Epidermal melanocyte (primary cell): ENCODE results near the gene RAET1G.
"Not testable (repeated sequence)": the region's sequence is repeated elsewhere in the genome, so short reads cannot be mapped to it uniquely, and the experiment has no call there.

ENCODE experiments used
- DNase-seq: peaks from one replicate; pipeline ENCODE4 v3.0.0; 2011; ENCODE audit warnings: low spot score; ENCODE audit not compliant: insufficient read length

Gene RAET1G

DNA sequence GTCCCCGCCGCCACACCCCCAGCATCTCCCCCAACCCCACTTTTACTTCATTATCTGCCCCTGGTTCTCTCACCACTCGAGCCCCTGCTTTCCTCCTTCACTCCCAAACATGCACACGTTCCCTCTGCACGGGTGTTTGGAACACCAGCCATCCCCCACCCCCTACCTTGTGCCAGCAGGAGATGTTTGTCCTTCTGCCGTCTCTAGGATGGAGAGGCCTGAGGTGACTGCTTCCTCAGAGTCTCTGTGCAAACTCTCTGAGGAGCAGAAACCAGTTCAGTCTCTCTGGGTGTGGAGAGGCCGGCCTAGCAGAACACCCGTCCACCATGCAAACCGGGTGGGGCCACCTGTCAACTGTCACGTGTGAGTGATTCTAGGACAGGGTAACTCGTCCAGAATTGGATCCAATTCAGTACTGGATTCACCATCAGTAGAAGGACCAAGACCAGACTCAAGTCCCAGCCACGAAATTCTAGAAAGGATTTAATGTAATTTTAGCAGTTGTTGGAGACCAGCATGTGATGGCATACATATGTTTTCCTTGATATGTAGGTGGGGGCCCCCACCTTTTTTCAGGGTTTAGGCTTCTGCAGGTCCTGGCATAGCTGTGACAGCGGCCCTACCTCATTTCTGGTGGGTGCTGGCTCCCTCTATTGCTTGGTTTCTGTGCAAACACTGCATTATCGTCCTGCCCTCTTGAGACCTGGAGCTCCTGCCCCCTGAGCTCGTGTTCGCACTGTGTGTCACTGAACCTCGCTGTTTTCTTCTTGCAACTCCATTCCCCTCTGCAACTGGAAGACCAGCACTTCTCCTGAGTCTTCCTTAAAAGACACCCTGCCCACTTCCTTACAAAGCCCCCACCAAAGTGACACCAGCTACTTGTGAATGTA is 24.8 kb downstream of the RAET1G start, which contains the start of gene RAET1E:
Gene RAET1E (minus strand): TSS at position 259 of the 890 bp plus-strand sequence. CDS start 7,212 bp downstream, outside the sequence.
- DNase-seq = no peak

DNA sequence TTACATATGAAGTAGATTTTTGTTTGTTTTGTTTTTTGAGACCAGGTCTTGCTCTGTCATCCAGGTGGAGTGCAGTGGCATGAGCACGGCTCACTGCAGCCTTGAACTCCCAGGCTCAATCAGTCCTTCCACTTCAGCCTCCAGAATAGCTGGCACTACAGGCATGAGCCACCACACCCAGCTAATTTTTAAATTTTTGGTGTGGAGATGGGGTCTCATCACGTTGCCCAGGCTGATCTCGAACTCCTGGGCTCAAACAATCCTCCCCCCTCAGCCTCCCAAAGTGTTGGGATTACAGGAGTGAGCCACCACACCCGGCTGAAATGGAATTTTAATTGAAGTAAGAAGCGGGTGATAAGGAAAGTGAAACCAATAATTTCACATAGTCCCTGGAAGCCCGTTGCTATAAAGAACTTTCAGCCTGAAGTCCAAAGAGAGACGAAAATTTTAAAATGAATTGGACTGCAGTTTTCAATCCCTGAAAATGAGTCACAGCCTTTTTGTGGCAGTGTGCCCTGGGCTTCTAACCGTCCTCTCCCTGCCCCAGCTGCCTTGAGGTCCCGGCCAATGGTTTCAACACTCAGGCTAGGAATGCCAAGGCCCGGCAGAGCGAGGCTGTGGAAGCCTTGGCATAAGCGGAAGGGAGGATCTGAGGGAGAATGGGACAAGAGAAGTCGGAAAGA is 25.8 kb downstream of the RAET1G start:
- peak; percentile 89 for DNase-seq

DNA sequence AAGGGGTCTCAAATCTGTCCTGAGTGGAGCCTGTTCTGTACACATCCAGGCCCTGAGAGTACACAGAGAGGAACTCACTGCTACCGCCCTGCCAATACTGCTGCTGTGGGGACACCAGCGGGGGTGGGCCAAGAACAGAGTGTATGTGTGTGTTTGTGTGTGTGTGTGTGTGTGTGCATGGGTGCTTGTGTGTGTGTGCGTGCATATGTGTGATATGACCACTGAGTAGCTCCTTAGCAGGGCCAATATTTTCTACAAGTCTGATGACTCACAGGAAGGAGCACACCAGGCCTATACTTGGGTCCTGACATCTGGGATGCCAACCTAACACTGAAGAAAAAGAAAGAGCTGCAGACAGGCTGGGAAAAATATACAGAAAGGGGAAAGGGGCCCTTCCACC is 26.4 kb downstream of the RAET1G start:
- no peak for DNase-seq

DNA sequence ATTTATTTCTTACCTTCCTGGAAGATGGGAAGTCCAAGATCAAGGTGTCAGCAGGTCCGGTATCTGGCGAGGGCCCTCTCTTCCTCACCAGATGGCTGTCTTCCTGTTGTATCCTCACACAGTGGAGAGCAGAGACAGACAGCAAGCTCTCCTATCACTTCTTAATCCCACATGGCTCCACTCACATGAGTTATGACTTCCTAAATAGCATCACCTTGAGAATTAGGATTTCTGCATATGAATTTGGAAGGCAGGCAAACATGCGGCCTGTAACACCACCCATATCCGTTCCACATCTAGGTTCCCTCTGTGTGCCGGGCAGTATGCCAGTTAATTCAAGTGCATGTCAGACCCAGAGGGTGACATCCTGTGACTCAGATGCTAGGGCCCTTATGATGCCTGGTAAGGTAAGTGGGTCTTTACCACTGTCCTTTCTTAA is 27.1 kb downstream of the RAET1G start:
- DNase-seq = no peak

DNA sequence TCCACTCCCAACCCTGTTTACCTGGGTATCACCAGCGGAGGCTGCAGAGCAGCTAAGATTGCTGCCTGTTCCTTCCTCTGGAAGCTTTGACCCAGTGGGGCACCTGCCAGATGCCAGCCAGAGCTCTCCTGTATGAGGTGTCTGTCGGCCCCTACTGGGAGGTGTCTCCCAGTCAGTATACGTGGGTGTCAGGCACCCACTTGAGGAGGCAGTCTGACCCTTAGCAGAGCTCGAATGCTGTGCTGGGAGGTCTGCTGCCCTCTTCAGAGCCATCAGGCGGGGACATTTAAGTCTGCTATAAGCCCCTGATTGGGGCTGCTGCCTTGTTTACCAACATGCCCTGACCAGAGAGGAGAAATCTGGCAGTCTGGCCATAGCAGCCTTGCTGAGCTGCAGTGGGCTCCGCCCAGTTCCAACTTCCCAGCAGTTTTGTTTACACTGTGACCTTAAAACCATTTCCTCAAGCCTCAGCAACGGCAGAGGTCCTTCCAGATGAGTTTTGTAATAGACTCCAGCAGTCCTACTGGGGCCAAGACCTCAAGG is 27.8 kb downstream of the RAET1G start:
- DNase-seq = no peak

DNA sequence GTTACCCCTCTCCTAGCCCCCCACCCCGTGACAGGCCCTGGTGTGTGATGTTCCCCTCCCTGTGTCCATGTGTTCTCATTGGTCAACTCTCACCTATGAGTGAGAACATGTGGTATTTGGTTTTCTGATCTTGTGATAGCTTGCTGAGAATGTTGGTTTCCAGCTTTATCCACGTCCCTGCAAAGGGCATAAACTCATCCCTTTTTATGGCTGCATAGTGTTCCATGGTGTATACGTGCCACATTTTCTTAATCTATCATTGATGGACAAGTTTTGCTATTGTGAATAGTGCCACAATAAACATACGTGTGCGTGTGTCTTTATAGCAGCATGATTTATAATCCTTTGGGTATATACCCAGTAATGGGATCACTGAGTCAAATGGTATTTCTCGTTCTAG is 31.1 kb downstream of the RAET1G start:
- not testable (repeated sequence) for DNase-seq

DNA sequence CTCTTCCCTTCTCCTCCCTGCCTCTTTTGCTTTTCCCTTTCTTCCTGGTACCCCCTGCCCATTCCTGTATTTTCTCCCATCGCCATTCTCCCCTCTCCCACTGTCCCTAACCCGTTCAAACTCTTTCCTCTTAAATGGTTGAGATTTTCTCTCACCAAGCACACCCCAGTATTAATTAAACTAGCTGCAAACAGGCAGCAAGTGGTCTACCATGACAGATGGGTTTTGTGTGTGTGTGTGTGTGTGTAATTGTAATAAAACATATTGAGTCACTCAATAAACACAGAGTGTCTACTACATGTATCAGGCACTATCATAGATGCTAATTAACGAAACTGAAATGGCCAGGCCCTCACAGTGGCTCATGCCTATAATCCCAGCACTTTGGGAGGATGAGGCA is 31.7 kb downstream of the RAET1G start:
- no peak for DNase-seq

DNA sequence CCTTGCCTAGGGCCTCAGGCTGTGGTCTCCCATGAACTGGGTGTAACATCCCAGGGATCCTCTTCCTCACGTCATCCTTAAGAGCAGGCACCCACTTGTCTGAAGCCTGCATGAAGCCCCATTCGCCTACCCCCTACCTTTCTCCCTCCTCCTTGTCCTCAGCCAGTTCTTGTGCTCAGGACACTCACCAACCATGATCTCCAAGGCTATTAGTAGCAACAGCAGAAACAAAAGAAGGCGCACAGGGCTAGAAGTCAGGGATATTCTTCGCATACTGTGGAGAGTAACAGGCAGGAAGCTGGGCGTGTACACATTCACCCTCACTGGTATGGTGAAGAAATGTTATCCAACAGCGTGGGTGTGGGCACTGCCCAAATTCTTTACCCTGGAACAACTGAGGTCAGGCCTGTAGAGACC is 32.3 kb downstream of the RAET1G start:
- DNase-seq = no peak

DNA sequence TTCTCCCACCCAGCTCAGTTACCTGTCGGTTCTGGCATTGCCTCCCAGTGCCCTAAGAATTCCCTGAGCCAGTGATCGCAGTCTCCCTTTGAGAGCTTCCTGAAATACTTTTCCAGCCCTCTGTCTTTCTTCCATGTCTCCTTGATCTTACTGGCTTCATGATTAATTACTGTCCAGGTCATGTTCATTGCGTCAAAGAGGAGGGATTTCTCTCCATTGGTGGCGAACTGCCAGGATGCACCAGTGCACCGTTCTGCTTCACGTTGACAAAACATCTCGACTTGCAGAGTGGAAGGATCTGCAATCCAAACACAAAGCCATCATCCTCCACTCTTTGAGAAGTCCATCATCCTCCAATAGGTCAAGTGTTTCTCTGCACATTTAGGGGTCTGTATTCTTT is 33.6 kb downstream of the RAET1G start:
- DNase-seq = no peak

DNA sequence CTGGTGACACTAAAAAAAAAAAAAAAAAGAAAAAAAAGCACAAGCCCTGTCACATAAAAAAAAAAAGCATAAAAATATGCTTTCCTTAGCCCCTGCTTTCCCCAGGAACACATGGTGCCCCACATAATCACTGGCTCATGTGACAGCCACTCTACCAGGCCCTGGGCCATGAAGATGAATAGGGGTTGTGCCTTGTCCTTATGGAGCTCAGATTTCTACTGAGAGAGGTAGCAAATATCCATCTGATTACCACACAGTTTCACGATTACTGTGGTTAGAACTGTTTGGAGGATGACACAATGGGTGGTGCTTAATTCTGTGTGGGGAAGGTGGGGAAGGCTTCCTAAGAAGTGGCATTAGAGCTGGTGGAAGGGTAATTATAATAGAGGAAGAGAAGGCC is 34.3 kb downstream of the RAET1G start:
- no peak for DNase-seq

DNA sequence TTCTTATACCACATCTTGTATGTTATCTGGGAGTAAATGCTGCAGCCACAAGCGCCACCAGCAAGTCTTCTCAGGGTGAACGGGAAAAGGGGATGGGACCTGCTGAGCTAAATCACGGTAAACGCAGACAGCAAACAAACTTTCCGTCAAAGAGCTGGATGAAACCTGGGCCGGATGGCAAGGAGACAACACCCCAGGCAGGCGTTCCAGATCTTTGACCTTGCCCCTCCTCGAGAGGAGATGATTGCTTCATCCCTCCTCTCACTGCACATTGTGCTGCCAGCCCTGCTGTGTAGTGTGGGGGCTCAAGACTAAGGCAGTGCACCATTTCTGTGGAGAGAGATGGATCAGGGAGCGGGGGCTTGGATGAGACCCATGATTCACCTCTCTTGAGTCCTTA is 34.8 kb downstream of the RAET1G start:
- DNase-seq = no peak

DNA sequence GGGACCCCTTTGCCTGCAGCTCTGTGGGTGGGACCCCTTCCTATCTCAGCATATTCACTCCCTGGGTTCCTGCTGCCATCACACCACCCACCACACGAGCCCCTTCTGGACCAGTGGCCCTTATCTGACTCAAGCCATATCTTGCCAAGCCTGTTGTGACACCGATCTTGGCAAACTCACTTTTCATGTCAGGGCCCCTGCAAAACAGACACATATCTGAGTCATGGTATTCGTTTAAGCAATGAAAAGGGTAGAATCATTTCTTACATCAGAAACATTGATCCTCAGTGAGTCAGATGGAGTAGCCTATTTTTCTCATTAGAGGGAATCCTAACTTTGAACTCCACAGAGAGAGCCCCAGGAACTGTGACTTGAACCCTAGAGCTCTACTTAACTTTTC is 35.6 kb downstream of the RAET1G start:
- no peak for DNase-seq

DNA sequence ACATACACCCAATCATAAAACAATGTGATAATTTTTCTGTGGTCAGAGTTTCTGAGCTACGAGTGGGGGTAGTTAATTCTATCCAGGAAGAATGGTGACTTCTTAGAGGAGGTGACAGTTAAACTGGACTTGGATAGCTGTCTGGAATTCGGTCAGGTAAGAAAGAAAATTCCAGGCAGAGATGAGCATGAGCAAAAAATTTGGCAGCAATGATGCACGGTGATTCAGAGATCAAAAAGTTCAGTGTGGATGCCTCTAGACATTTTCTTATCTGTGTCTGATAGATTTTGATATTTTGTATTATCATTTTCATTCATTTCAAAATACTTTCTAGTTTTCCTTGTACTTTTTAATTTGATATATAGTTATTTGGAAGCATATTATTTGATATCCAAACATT is 37.0 kb downstream of the RAET1G start:
- DNase-seq = no peak

DNA sequence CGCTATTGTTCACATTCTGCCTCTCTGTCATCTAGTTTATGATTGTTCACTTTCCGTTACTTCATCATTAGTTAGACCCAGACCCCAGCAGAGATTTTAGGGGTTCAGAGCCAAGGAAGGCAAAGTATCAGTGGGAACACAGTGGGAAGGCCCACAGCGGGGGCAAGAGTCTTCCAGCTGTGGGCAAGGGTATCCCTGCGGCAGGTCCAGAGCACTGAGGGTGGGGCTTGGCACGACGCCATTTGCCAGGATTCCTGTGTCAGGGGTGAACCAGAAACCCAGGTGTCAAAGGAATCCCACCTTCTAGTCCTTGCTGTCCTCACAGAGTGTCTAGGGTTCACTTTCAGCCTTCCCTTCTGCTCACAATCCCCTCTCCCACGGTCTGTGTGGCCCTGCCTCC is 38.3 kb downstream of the RAET1G start:
- no peak for DNase-seq

DNA sequence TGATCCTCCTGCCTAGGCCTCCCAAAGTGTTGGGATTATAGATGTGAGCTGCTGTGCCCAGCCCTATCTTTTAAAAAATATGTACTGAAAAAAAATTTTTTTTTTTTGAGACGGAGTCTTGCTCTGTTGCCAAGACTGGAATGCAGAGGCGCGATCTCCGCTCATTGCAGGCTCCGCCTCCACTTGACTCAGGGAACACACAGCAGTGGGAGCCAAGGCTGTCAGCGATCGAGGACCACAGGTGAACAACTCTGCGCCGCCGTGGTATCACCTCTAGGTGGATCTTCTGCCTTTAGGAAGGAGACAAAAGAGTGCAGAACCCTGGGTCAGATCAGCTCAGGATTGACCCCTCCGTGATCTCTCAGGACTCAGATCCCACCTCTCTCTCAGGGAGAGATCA is 38.7 kb downstream of the RAET1G start:
- no peak for DNase-seq

DNA sequence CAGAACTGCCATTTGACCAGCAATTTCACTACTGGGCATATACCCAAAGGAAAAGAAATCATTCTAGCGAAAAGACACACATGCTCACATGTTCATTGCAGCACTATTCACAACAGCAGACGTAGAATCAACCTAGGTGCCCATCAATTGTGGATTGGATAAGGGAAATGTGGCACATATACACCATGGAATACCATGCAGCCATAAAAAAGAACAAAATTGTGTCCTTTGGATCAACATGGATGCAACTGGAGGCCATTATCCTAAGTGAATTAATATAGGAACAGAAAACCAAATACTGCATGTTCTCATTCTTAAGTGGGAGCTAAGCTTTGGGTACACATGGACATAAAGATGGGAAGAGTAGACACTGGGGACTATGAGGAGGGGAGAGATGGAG is 41.1 kb downstream of the RAET1G start:
- no peak for DNase-seq

DNA sequence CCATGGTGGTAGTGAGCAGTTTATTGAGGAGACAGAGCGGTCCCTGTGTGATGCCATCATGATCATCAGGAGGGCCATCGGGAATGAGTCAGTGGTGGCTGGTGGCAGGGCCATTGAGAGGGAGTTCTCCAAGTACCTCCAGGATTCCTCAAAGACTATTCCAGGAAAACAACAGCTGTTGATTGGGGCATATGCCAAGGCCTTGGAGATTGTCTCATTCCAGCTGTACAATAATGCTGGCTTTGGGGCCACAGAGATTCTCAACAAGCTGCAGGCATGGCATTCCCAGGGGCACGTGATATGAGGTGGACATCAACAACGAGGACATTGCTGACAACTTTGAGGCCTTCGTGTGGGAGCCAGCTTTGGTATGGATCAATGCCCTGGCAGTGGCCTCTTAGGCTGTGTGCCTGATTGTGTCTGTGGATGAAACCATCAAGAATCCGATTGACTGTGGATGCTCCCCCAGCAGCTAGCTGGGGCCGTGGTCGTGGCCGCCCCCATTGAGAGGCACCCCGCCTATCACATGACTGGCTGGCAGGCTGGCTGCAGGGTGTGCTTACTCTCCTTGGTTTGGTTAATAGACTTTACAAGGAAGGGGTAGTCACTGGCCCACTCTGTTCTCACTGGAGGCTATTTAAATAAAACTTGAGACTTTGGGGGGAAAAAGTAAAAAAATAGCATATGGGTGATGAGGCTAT is 41.7 kb downstream of the RAET1G start:
- no peak for DNase-seq

DNA sequence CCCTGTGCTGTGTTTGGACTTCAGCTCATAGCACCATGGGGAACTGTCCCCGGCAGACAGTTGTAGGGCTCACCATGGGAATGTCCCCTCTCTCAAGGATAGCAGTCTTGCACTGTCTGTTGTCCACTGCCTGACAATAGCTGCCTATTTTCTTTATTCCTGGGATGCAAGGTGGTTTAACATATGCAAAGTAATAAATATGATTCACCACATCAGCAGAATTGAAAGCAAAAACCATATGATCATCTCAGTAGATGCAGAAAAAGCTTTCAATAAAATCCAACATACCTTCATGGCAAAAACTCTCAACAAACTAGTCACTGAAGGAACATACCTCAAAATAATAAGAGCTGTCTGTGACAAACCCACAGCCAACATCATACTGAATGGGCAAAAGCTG is 45.3 kb downstream of the RAET1G start:
- DNase-seq = no peak

DNA sequence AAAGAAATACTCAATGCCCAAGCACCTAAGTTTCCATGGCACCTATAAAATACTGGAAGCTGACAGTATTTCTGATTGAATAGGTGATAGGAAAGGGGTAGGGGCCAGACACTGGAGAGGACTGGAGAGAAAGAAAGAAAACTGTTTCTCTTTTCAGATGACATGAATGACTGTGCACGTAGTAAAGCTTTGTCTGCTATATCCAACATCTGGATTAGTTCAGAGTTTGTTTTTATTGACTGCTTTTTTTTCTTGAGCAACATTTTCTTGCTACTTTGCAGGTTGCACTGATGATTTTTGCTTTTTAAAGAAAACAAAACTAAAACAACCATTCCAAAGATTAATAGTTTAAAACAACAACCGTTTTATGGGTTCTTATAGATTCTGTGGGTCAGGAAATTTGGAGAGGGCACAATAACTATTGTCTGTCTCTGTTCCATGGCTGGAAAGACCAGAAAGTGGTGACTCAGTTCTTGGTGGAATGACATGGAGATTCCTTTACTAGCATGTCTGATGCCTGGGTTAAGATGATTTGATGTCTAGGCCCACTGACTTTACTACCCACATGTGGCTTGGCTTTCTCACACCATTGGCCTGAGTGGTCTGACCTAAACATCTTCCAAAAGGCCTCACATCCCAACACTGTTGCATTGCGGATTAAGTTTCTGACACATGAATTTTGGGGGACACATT is 46.5 kb downstream of the RAET1G start:
- DNase-seq = peak; percentile 31

DNA sequence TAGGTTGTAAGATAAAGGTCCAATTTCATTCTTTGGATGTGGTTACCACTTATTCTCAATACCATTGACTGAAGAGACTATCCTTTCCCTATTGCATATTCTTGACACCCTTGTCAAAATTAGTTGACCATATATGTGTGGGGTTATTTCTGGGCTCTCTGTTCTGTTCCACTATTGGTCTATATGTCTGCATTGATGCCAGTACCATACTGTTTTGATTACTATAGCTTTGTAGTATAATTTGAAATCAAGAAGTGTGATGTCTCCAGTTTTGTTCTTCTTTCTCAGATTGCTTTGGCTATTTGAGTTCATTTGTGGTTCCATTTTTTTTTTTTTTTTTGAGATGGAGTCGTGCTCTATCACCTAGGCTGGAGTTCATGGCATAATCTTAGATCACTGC is 50.7 kb downstream of the RAET1G start:
- DNase-seq = no peak

DNA sequence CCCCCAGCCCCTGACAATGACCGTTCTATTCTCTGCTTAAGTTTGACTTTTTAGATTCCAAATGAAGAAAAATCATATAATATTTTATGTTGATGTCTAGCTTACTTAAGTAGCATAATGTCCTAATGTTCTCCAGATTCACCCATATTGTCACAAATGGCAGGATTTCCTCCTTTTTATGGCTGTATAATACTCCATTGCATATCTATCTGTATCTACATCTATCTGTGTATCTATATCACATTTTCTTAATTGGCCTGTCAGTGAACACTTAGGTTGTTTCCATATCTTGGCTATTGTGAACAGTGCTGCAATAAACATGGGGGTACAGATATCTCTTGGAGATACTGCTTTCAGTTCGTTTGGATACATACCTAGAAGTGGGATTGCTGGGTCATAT is 51.7 kb downstream of the RAET1G start:
- DNase-seq = no peak
